ENCODE data around the gene TMEM132D. TPM values are rescaled to one million over a fixed set of nuclear protein-coding genes. Genes with fewer than 3 reads are reported as not detected.

Gene TMEM132D
- total RNA-seq, 2 experiments from 2014 or later = not detected

DNA sequence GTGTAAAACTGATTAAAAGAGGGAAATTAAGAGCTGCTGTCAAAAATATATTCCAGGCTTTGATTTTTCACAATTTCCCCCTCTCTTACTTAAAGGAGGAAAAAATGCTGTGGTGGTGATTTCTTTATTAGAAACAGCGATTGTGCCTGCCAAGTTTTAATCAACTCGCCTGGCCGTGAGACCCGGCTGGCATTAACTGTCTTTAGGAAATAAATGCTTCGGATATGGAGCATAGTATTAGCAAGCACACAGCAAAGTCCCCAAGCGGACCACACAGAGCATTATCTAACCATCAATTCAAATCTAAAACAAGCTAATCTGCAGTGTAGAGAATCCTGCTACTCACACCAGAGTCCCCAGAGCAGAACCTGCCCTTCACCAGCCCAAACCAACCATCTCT, 457.1 kb downstream of the TMEM132D start:
- Mint-ChIP-seq H3K4me3 (no peak overlapping the region), H3K27ac (no peak overlapping the region), H3K9me3 (peaks cover 10% of the 10 kb centered on the region), H3K36me3 (no peaks in the 10 kb centered on the region), H3K27me3 (no peaks in the 10 kb centered on the region), H3K4me1 (ENCODE audit: low read depth) (no peaks in the 10 kb centered on the region)
- no peak for DNase-seq
- ChIA-PET POLR2A (no interaction called here), CTCF (no interaction called here)
- intact Hi-C loops (cut with micrococcal nuclease) = no loop called here

DNA sequence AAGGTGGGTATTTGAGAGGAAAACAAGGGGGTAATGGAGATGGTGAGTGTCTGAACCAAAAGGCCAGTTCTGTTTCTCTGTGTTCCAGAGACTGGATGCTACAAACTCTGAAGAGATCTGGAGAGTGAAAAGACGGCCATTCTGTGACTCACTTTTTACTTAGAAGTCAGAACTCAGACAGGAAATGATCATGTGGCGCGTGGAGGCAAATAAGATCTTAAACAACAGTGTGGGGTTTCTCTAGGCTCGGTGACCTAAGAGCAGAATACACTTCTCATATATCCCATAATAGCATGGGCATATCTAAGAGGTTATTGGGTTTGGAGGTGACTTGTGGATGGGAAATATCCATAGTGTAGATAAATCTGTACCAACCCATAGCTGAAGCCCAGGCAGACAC, 463.5 kb downstream of the TMEM132D start:
- H3K9me3 Mint-ChIP-seq = peaks cover 24% of the 10 kb centered on the region
- intact Hi-C loops (cut with micrococcal nuclease) = no loop called here
- no peaks in the 10 kb centered on the region for H3K4me1 Mint-ChIP-seq (ENCODE audit: low read depth)
- ChIA-PET POLR2A (no interaction called here), CTCF (no interaction called here)
- H3K4me3 Mint-ChIP-seq = no peak overlapping the region
- no peaks in the 10 kb centered on the region for H3K27me3 Mint-ChIP-seq
- H3K36me3 Mint-ChIP-seq = no peaks in the 10 kb centered on the region
- H3K27ac Mint-ChIP-seq = no peak overlapping the region
- no peak for DNase-seq

DNA sequence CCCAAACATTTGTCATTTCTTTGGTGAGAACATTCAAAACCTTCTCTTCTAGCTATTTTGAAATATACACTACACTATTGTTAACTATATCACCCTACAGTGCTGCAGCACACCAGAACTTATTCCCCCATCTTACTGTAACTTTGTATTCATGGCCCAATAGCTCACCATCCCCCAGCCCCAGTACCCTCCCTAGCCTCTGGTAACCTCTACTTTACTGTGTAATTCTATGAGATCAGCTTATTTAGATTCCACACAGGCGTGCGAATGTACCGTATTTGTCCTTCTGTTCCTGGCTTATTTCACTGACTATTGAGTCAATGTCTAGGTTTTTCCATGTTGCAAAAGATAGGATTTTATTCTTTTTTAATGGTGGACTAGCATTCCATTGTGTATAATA, 469.0 kb downstream of the TMEM132D start:
- H3K27me3 Mint-ChIP-seq = no peaks in the 10 kb centered on the region
- H3K9me3 Mint-ChIP-seq = peaks cover 34% of the 10 kb centered on the region
- POLR2A ChIA-PET = no interaction called here
- H3K4me1 Mint-ChIP-seq (ENCODE audit: low read depth) = no peaks in the 10 kb centered on the region
- no peak for DNase-seq
- CTCF ChIA-PET = no interaction called here
- H3K36me3 Mint-ChIP-seq = no peaks in the 10 kb centered on the region
- intact Hi-C loops (cut with micrococcal nuclease) = no loop called here
- no peak overlapping the region for H3K27ac Mint-ChIP-seq
- no peak overlapping the region for H3K4me3 Mint-ChIP-seq

DNA sequence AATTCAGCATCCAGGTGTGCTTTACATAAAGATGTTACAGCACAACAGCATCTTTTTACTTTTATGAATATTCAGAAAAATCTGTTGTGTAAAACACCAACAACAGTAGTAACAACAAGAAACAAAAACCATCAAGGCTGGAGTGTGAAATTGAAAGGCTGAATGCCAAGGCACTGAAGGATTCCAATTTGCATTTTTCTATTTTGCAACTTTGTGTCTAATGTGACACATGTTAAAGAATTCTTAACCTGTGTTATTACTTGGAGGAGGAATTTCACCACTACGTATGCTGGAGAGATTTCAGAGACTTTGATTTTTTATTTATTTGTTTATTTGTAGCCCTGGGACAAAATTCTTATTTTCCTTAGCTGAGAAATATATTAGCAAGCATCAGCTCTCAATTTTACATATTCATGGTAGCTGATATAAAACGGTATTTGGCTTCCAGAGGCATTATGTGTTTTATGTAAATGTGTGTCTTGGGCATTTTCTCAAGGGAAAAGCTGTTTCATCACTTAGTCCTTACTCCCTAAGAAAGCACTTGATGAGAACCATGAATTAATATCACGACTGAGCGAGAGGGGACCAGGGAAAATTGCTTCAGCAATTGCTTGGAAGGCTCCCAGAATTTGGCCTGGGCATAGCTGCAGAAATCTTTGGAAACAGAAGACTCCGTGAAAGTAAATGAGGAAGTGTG, 475.4 kb downstream of the TMEM132D start:
- H3K36me3 Mint-ChIP-seq = no peaks in the 10 kb centered on the region
- peaks cover 22% of the 10 kb centered on the region for H3K9me3 Mint-ChIP-seq
- DNase-seq = no peak
- H3K27ac Mint-ChIP-seq = no peak overlapping the region
- intact Hi-C loops (cut with micrococcal nuclease) = no loop called here
- no peaks in the 10 kb centered on the region for H3K4me1 Mint-ChIP-seq (ENCODE audit: low read depth)
- H3K4me3 Mint-ChIP-seq = no peak overlapping the region
- CTCF ChIA-PET = no interaction called here
- POLR2A ChIA-PET = no interaction called here
- H3K27me3 Mint-ChIP-seq = no peaks in the 10 kb centered on the region

DNA sequence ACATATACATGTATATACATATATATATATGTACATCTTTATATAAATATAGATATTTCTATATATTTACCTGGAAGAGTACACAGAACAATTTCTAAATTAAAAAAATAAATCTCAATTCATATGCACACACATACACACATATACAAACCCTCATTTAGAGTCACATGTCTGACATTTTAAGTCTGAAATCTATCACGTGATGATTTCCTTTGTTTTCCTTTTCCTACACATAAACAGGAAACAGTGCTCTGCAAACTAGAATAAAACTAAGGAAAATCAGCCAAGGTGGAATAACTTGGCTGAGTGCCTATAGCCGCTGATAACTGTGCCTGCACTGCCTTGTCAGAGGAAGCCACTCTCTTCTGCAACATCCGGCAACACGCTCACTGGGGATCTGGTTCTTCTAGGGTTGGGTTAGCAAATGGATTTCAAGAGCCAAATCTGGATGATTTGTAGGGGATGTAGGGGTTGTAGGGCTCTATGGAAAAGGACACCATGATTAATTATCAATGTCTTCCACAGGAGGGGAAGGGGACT, 480.7 kb downstream of the TMEM132D start:
- Mint-ChIP-seq H3K27ac (no peak overlapping the region), H3K27me3 (no peaks in the 10 kb centered on the region), H3K4me1 (ENCODE audit: low read depth) (no peaks in the 10 kb centered on the region), H3K36me3 (no peaks in the 10 kb centered on the region), H3K9me3 (peaks cover 13% of the 10 kb centered on the region), H3K4me3 (no peak overlapping the region)
- DNase-seq = no peak
- ChIA-PET POLR2A (no interaction called here), CTCF (no interaction called here)
- intact Hi-C loops (cut with micrococcal nuclease) = no loop called here

DNA sequence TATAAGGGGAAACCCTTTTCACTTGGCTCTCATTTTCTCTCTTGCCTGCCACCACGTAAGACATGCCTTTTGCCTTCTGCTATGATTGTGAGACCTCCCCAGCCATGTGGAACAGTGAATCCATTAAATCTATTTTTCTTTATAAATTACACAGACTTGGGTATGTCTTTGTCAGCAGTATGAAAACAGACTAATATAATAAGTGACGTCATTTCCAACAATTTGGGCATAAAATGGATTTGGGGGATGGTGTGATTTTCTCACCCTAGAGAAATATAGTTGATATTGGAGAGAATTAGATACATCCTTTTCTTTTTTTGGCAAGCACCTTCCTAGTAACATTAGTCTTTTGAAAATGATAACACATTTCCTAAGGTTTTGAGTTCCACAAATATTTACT, 490.5 kb downstream of the TMEM132D start:
- intact Hi-C loops (cut with micrococcal nuclease) = no loop called here
- POLR2A ChIA-PET = no interaction called here
- Mint-ChIP-seq H3K27me3 (no peaks in the 10 kb centered on the region), H3K36me3 (no peaks in the 10 kb centered on the region), H3K4me3 (no peak overlapping the region), H3K9me3 (peaks cover 18% of the 10 kb centered on the region), H3K27ac (no peak overlapping the region), H3K4me1 (ENCODE audit: low read depth) (no peaks in the 10 kb centered on the region)
- CTCF ChIA-PET = no interaction called here
- DNase-seq = no peak

DNA sequence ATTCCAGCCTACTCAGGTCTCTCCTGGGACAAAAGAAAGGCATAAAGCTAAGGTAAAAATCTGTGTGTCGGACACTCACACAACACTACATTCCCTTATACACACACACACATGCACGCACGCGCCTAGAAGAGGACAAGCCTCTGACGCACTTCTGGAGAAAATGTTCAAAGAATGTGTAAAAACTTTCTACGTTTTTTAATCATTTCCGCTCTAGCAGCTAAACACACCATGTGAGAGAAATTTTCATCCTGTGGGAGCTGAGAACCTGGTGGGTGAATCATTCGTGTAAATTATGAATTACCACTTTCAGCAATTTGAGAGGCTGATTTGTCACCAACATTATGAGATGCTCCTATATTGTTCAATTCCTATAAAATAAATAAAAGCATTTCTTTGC, 494.5 kb downstream of the TMEM132D start:
- no peaks in the 10 kb centered on the region for H3K36me3 Mint-ChIP-seq
- intact Hi-C loops (cut with micrococcal nuclease) = no loop called here
- H3K4me1 Mint-ChIP-seq (ENCODE audit: low read depth) = no peaks in the 10 kb centered on the region
- ChIA-PET CTCF (no interaction called here), POLR2A (no interaction called here)
- no peak overlapping the region for H3K27ac Mint-ChIP-seq
- DNase-seq = no peak
- no peaks in the 10 kb centered on the region for H3K27me3 Mint-ChIP-seq
- peaks cover 6% of the 10 kb centered on the region for H3K9me3 Mint-ChIP-seq
- no peak overlapping the region for H3K4me3 Mint-ChIP-seq

DNA sequence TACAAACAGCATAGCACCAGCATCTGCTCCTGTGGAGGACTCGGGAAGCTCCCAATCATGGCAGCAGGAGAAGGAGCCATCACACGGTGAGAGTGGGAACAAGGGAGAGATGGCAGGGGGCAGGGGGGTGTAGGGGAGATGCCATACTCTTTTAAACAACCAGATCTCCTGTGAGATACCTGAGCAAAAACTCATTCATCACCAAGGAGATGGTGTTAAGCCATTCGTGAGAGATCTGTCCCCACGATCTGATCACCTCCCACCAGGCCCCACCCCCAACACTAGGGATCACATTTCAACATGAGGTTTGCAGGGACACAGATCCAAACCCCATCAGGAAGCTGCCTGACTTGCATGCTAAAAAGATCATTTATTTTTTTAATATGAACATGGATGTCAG, 499.3 kb downstream of the TMEM132D start:
- Mint-ChIP-seq H3K27me3 (no peaks in the 10 kb centered on the region), H3K9me3 (peaks cover 12% of the 10 kb centered on the region), H3K4me1 (ENCODE audit: low read depth) (no peaks in the 10 kb centered on the region), H3K36me3 (no peaks in the 10 kb centered on the region), H3K4me3 (no peak overlapping the region), H3K27ac (no peak overlapping the region)
- DNase-seq = no peak
- ChIA-PET CTCF (no interaction called here), POLR2A (no interaction called here)
- intact Hi-C loops (cut with micrococcal nuclease) = no loop called here

DNA sequence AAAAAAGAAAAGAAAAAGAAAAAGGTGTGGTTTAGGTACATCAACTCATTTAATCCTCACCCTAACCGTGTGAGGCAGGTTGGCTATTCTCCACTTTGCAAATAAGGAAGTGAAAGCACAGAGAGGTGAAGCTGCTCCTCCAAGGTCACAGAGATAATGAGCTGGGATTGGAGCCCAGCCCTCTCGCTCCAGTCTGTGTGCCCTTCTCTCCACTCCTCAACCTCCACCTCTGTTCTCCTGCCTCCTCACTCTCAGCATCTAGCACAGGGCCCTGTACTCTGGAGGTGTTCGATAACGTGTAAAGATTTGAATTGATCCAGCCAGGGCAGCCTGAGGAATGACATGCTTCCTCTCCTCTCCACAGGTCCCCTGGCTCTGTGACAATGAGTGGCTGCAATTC, 502.3 kb downstream of the TMEM132D start:
- CTCF ChIA-PET = no interaction called here
- POLR2A ChIA-PET = no interaction called here

DNA sequence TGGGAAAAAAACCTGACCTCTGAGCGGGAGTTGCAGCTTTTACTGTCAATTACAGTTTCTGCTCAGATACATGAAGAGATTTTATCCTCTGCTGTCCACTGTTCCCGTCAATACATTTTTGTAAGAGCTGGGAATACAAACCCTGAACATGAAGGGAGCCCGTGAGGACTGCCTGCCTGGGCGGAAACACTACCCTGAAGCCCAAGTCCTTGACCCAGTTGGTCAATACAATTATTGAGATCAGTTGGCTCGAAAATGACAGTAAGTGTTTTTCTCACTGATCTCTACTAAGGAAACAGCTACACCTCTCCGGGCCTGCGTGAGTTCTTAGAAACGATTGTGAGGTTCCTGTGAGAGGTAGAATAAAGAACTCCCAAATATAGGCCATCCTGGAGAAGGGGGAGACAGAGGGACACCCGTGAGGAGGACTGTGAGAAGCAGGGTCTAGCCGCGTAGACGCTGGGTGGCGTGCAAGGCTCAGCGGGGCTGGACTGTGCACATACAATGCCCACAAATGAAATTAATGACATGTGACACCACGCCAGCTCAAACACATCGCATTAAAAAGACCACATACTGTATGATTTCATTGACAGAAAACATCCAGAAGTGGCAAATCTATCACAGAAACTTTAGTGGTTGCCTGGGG, 509.5 kb downstream of the TMEM132D start:
- Mint-ChIP-seq H3K27me3 (no peaks in the 10 kb centered on the region), H3K4me1 (ENCODE audit: low read depth) (no peaks in the 10 kb centered on the region), H3K9me3 (peaks cover 17% of the 10 kb centered on the region), H3K27ac (no peak overlapping the region), H3K36me3 (no peaks in the 10 kb centered on the region), H3K4me3 (no peak overlapping the region)
- CTCF ChIA-PET = no interaction called here
- DNase-seq = no peak
- POLR2A ChIA-PET = no interaction called here
- intact Hi-C loops (cut with micrococcal nuclease) = no loop called here

More for the DNA sequence above, 502.3 kb downstream of the TMEM132D start:
- H3K36me3 Mint-ChIP-seq = no peaks in the 10 kb centered on the region
- DNase-seq = no peak
- no peaks in the 10 kb centered on the region for H3K4me1 Mint-ChIP-seq (ENCODE audit: low read depth)
- peaks cover 26% of the 10 kb centered on the region for H3K9me3 Mint-ChIP-seq
- H3K27ac Mint-ChIP-seq = no peak overlapping the region
- H3K27me3 Mint-ChIP-seq = no peaks in the 10 kb centered on the region
- intact Hi-C loops (cut with micrococcal nuclease) = no loop called here
- H3K4me3 Mint-ChIP-seq = no peak overlapping the region

DNA sequence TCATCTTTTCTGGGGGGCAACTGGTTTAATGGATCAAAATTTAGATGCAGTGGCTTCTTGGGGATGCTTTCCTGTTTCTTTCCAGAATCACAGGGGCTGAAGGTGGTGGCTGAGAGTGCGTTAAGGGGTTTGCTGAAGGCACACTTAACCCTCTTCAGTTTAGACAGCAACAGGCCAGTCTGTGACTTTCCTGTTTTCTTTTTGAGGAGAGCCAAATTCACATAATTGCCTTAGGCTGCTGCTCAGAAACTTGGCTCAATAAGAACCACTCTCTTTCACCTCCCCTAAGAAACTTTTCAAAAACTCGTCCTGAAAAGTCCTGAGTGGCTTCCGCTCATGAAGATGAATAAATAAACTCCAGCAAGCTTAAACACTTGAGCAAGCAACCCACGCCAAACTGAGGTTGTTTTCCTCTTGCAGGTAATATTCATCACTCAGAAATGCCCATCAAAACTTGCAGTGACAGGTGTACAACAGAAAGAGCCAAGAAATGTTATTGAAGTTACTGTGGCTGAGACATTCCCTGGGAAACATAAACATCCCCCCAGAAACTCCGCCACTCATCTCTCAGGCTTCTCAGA, 510.4 kb downstream of the TMEM132D start:
- CTCF ChIA-PET = no interaction called here
- H3K9me3 Mint-ChIP-seq = peaks cover 14% of the 10 kb centered on the region
- H3K27me3 Mint-ChIP-seq = no peaks in the 10 kb centered on the region
- intact Hi-C loops (cut with micrococcal nuclease) = no loop called here
- H3K4me3 Mint-ChIP-seq = no peak overlapping the region
- POLR2A ChIA-PET = no interaction called here
- H3K4me1 Mint-ChIP-seq (ENCODE audit: low read depth) = no peaks in the 10 kb centered on the region
- H3K36me3 Mint-ChIP-seq = no peaks in the 10 kb centered on the region
- no peak overlapping the region for H3K27ac Mint-ChIP-seq
- DNase-seq = no peak

DNA sequence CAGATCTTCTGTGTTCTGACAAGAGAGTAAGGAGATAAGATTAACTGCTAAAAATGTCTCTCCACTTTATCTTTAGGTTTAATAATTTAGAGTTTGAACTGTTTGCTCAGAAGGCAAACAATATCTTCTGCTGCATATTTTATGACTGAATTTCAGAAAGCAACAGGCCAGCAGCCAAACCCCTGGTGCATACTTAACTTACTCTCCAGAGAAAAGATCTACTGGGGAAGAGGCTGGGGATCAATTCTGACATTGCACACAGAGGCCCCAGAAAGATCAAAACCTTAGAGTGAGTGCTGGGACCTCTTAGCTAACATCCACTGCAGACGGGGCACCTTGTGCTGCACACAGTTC, 518.2 kb downstream of the TMEM132D start:
- H3K4me3 Mint-ChIP-seq = no peak overlapping the region
- DNase-seq = no peak
- no peak overlapping the region for H3K27ac Mint-ChIP-seq
- H3K27me3 Mint-ChIP-seq = no peaks in the 10 kb centered on the region
- no peaks in the 10 kb centered on the region for H3K4me1 Mint-ChIP-seq (ENCODE audit: low read depth)
- no peaks in the 10 kb centered on the region for H3K36me3 Mint-ChIP-seq
- H3K9me3 Mint-ChIP-seq = peaks cover 3% of the 10 kb centered on the region
- intact Hi-C loops (cut with micrococcal nuclease) = no loop called here
- POLR2A ChIA-PET = no interaction called here
- CTCF ChIA-PET = no interaction called here

DNA sequence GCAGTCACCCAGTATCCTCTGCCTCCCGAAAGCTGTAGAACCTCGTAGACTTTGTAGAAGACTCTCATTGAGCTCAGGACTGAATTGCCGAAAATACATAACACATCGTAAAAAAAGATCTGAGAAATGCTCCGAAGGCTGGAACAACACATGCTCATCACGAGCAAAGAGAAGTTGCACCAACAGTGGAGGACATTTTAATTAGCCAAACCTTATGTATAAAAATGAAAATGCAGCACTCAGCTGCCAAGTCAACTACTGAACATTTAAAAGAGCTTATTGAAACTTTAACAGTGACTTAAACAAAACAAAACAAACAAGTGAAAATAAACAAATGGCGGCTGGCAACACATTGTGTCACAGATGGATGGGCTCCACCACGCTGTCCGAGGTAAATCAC, 519.9 kb downstream of the TMEM132D start:
- Mint-ChIP-seq H3K36me3 (no peaks in the 10 kb centered on the region), H3K27ac (no peak overlapping the region), H3K4me3 (no peak overlapping the region), H3K4me1 (ENCODE audit: low read depth) (no peaks in the 10 kb centered on the region), H3K27me3 (no peaks in the 10 kb centered on the region), H3K9me3 (peaks cover 3% of the 10 kb centered on the region)
- POLR2A ChIA-PET = no interaction called here
- DNase-seq = no peak
- intact Hi-C loops (cut with micrococcal nuclease) = no loop called here
- CTCF ChIA-PET = no interaction called here

Measured in activated CD4-positive, alpha-beta memory T cell treated with anti-CD3 and anti-CD28 coated beads for 36 hours (primary cell).